ENCODE data around the gene FOXN3. TPM values are rescaled to one million over a fixed set of nuclear protein-coding genes. Genes with fewer than 3 reads are reported as not detected.

Gene FOXN3
- polyA plus RNA-seq, 3 donors = 38.7 to 57.4 (median 42.0) TPM

GRCh38 chr14:89406941-89407340, 10.1 kb downstream of the FOXN3 start:
- H3K9me3 Mint-ChIP-seq = peaks cover 0 to 2% (median 0%) of the 10 kb centered on the region in 7 donors
- peaks cover 58 to 75% of the 10 kb centered on the region in 2 donors for H3K36me3 Mint-ChIP-seq
- peaks cover 100% of the 10 kb centered on the region for H3K79me2 ChIP-seq (ENCODE audit: insufficient read depth, low read length)
- no peak overlapping the region for H3K4me2 ChIP-seq (replicated peaks; ENCODE audit: extremely low read depth, low read length, poor library complexity, severe bottlenecking)
- peaks cover 97% of the 10 kb centered on the region for H4K20me1 ChIP-seq (ENCODE audit: insufficient read depth, low read length)
- H3K27me3 Mint-ChIP-seq (ENCODE audit: low read depth in 3 of 3) = no peaks in the 10 kb centered on the region
- no peak overlapping the region for H3K4me3 ChIP-seq (replicated peaks in 1 of 3; ENCODE audit: low read depth in 2 of 3, low read length in 3 of 3)
- TF ChIP-seq CTCF (IDR thresholded peaks at IDR 0.05) = no peak
- H3K4me1 ChIP-seq (ENCODE audit: control insufficient read depth in 1 of 2, insufficient read depth in 2 of 2, low read length in 2 of 2) = peaks cover 25 to 41% of the 10 kb centered on the region in 2 donors
- H3K27ac ChIP-seq (ENCODE audit: low read depth in 1 of 2, low read length in 2 of 2) = peak overlapping the region in 1 of 2 donors; percentile 46
- DNase-seq = peak in 2 of 3 donors; percentile 36 to 65
- no CpG with 5 or more reads among the region's 4 CpGs for WGBS (ENCODE audit: insufficient coverage)
- H2AFZ ChIP-seq (ENCODE audit: insufficient read depth, low read depth, low read length, poor library complexity, severe bottlenecking) = no peak overlapping the region
- intact Hi-C loops (cut with micrococcal nuclease) = no loop called here
- no peaks in the 10 kb centered on the region for H3K9me3 ChIP-seq (replicated peaks in 1 of 2; ENCODE audit: control insufficient read depth in 1 of 2, insufficient read depth in 1 of 2, low read length in 2 of 2)
- no peaks in the 10 kb centered on the region for H3K27me3 ChIP-seq (ENCODE audit: control insufficient read depth in 2 of 2, insufficient read depth in 2 of 2, low read length in 2 of 2)
- H3K27ac Mint-ChIP-seq = peak overlapping the region in 6 of 7 donors; percentile 4 to 83 (median 53)
- peaks cover 19 to 68% of the 10 kb centered on the region in 2 donors for H3K36me3 ChIP-seq (replicated peaks in 1 of 2; ENCODE audit: control insufficient read depth in 1 of 2, insufficient read depth in 2 of 2, low read length in 2 of 2)
- H3K4me1 Mint-ChIP-seq = peaks cover 45% of the 10 kb centered on the region
- no peak overlapping the region for H3K9ac ChIP-seq (ENCODE audit: insufficient read depth, low read length, poor library complexity, severe bottlenecking)
- peak overlapping the region in 1 of 2 donors; percentile 36 for H3K4me3 Mint-ChIP-seq

DNA sequence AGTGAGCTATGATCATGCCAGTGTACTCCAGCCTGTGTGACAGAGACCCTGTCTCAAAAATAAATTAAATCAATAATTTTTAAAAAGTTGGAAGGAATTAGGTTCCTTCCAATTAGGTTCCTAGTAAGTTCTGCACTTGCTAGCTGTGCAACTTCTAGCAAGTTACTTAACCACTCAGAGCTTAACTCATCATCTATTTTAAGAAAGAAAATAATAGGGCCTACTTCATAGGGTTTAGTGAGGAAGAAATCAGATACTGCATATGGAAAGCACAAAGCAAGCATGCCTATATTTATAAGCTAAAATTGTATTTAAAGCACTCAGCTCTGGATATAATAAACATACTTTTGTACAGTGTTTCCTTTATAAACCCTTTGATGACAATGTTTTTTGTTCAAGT, 10.7 kb downstream of the FOXN3 start:
- peaks cover 25 to 41% of the 10 kb centered on the region in 2 donors for H3K4me1 ChIP-seq (ENCODE audit: control insufficient read depth in 1 of 2, insufficient read depth in 2 of 2, low read length in 2 of 2)
- H3K79me2 ChIP-seq (ENCODE audit: insufficient read depth, low read length) = peaks cover 100% of the 10 kb centered on the region
- no peaks in the 10 kb centered on the region for H3K27me3 ChIP-seq (ENCODE audit: control insufficient read depth in 2 of 2, insufficient read depth in 2 of 2, low read length in 2 of 2)
- intact Hi-C loops (cut with micrococcal nuclease) = no loop called here
- Mint-ChIP-seq H3K27me3 (ENCODE audit: low read depth in 3 of 3) (no peaks in the 10 kb centered on the region), H3K27ac (no peak overlapping the region), H3K4me3 (no peak overlapping the region), H3K36me3 (peaks cover 54 to 77% of the 10 kb centered on the region in 2 donors), H3K4me1 (peaks cover 44% of the 10 kb centered on the region), H3K9me3 (peaks cover 0 to 2% (median 0%) of the 10 kb centered on the region in 7 donors)
- H3K36me3 ChIP-seq (replicated peaks in 1 of 2; ENCODE audit: control insufficient read depth in 1 of 2, insufficient read depth in 2 of 2, low read length in 2 of 2) = peaks cover 16 to 67% of the 10 kb centered on the region in 2 donors
- H2AFZ ChIP-seq (ENCODE audit: insufficient read depth, low read depth, low read length, poor library complexity, severe bottlenecking) = no peak overlapping the region
- no peak for DNase-seq
- peaks cover 99% of the 10 kb centered on the region for H4K20me1 ChIP-seq (ENCODE audit: insufficient read depth, low read length)
- H3K9me3 ChIP-seq (replicated peaks in 1 of 2; ENCODE audit: control insufficient read depth in 1 of 2, insufficient read depth in 1 of 2, low read length in 2 of 2) = no peaks in the 10 kb centered on the region
- no peak overlapping the region for H3K9ac ChIP-seq (ENCODE audit: insufficient read depth, low read length, poor library complexity, severe bottlenecking)
- no peak overlapping the region for H3K4me2 ChIP-seq (replicated peaks; ENCODE audit: extremely low read depth, low read length, poor library complexity, severe bottlenecking)
- no peak for TF ChIP-seq CTCF (IDR thresholded peaks at IDR 0.05)
- H3K4me3 ChIP-seq (replicated peaks in 1 of 3; ENCODE audit: low read depth in 2 of 3, low read length in 3 of 3) = no peak overlapping the region
- H3K27ac ChIP-seq (ENCODE audit: low read depth in 1 of 2, low read length in 2 of 2) = peak overlapping the region in 1 of 2 donors; percentile 46

Data from CD14-positive monocyte (primary cell).